ENCODE measurements around the gene APBB2. TPM values are rescaled to one million over a fixed set of nuclear protein-coding genes. Genes with fewer than 3 reads are reported as not detected.

APBB2 gene
- total and polyA plus RNA-seq, 4 donors = 4.8 to 31.5 (median 11.2) TPM

DNA sequence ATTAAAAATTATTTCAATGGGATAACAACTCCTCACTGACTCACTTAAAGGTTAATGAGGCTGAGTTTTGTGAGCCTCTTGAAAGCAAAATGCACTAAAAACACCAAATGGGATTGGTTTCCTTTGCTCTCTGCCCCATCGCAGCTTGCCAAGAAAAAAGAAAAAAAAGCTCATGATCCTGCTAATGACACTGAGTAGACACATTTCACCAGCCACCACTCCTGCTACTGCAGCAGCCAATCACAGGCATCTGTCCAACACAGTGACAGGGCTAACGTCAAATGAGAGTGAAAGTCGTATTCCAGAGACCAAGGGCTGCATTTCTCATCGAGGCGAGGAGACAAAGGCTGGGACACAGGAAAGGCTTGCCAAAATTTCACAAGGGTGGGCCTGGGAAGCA is 5.2 kb downstream of the APBB2 start:
- peak overlapping the region; percentile 39 to 66 for H3K27ac ChIP-seq (ENCODE audit: low read depth in 1 of 2, low read length in 2 of 2)
- peaks cover 0 to 1% (median 0%) of the 10 kb centered on the region in 4 donors for H3K36me3 ChIP-seq (ENCODE audit: control insufficient read depth in 4 of 4, insufficient read depth in 3 of 4, low read depth in 1 of 4, low read length in 3 of 4)
- TF ChIP-seq NR2F2 (IDR thresholded peaks at IDR 0.05) = peak; percentile 6
- no peak for TF ChIP-seq FOXA2 (IDR thresholded peaks at IDR 0.05)
- TF ChIP-seq HNF4G (IDR thresholded peaks at IDR 0.05) = no peak
- TF ChIP-seq GABPA (IDR thresholded peaks at IDR 0.05 in 1 of 2, conservative IDR thresholded peaks at IDR 0.05 in 1 of 2) = no peak
- TF ChIP-seq, protein P1, sequence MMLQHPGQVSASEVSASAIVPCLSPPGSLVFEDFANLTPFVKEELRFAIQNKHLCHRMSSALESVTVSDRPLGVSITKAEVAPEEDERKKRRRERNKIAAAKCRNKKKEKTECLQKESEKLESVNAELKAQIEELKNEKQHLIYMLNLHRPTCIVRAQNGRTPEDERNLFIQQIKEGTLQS (IDR thresholded peaks at IDR 0.05) = no peak
- peak in 1 of 2 donors; percentile 18 for TF ChIP-seq RAD21 (IDR thresholded peaks at IDR 0.05)
- TF ChIP-seq, protein P2, sequence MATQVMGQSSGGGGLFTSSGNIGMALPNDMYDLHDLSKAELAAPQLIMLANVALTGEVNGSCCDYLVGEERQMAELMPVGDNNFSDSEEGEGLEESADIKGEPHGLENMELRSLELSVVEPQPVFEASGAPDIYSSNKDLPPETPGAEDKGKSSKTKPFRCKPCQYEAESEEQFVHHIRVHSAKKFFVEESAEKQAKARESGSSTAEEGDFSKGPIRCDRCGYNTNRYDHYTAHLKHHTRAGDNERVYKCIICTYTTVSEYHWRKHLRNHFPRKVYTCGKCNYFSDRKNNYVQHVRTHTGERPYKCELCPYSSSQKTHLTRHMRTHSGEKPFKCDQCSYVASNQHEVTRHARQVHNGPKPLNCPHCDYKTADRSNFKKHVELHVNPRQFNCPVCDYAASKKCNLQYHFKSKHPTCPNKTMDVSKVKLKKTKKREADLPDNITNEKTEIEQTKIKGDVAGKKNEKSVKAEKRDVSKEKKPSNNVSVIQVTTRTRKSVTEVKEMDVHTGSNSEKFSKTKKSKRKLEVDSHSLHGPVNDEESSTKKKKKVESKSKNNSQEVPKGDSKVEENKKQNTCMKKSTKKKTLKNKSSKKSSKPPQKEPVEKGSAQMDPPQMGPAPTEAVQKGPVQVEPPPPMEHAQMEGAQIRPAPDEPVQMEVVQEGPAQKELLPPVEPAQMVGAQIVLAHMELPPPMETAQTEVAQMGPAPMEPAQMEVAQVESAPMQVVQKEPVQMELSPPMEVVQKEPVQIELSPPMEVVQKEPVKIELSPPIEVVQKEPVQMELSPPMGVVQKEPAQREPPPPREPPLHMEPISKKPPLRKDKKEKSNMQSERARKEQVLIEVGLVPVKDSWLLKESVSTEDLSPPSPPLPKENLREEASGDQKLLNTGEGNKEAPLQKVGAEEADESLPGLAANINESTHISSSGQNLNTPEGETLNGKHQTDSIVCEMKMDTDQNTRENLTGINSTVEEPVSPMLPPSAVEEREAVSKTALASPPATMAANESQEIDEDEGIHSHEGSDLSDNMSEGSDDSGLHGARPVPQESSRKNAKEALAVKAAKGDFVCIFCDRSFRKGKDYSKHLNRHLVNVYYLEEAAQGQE (IDR thresholded peaks at IDR 0.05) = no peak
- TF ChIP-seq, protein P3, sequence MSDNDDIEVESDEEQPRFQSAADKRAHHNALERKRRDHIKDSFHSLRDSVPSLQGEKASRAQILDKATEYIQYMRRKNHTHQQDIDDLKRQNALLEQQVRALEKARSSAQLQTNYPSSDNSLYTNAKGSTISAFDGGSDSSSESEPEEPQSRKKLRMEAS (IDR thresholded peaks at IDR 0.05) = no peak
- no peak for TF ChIP-seq YY1 (IDR thresholded peaks at IDR 0.05)
- TF ChIP-seq EGR1 (IDR thresholded peaks at IDR 0.05; ENCODE audit: low read depth in 2 of 2) = no peak
- TF ChIP-seq, protein P4, sequence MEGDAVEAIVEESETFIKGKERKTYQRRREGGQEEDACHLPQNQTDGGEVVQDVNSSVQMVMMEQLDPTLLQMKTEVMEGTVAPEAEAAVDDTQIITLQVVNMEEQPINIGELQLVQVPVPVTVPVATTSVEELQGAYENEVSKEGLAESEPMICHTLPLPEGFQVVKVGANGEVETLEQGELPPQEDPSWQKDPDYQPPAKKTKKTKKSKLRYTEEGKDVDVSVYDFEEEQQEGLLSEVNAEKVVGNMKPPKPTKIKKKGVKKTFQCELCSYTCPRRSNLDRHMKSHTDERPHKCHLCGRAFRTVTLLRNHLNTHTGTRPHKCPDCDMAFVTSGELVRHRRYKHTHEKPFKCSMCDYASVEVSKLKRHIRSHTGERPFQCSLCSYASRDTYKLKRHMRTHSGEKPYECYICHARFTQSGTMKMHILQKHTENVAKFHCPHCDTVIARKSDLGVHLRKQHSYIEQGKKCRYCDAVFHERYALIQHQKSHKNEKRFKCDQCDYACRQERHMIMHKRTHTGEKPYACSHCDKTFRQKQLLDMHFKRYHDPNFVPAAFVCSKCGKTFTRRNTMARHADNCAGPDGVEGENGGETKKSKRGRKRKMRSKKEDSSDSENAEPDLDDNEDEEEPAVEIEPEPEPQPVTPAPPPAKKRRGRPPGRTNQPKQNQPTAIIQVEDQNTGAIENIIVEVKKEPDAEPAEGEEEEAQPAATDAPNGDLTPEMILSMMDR (IDR thresholded peaks at IDR 0.05; ENCODE audit: low read depth, low read length, missing input control) = no peak
- TF ChIP-seq JUND (IDR thresholded peaks at IDR 0.05) = no peak
- peak; percentile 39 for TF ChIP-seq SP1 (IDR thresholded peaks at IDR 0.05)
- no peak for TF ChIP-seq FOXA1 (IDR thresholded peaks at IDR 0.05)
- TF ChIP-seq, protein P5, sequence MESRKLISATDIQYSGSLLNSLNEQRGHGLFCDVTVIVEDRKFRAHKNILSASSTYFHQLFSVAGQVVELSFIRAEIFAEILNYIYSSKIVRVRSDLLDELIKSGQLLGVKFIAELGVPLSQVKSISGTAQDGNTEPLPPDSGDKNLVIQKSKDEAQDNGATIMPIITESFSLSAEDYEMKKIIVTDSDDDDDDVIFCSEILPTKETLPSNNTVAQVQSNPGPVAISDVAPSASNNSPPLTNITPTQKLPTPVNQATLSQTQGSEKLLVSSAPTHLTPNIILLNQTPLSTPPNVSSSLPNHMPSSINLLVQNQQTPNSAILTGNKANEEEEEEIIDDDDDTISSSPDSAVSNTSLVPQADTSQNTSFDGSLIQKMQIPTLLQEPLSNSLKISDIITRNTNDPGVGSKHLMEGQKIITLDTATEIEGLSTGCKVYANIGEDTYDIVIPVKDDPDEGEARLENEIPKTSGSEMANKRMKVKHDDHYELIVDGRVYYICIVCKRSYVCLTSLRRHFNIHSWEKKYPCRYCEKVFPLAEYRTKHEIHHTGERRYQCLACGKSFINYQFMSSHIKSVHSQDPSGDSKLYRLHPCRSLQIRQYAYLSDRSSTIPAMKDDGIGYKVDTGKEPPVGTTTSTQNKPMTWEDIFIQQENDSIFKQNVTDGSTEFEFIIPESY (IDR thresholded peaks at IDR 0.05) = no peak
- peak in 1 of 2 donors; percentile 18 for TF ChIP-seq RXRA (IDR thresholded peaks at IDR 0.05)
- TF ChIP-seq HNF4A (conservative IDR thresholded peaks at IDR 0.05) = peak; percentile 47 to 50
- no peak for TF ChIP-seq TAF1 (conservative IDR thresholded peaks at IDR 0.05)
- no peaks in the 10 kb centered on the region for H3K9me3 ChIP-seq (ENCODE audit: control insufficient read depth in 4 of 4, low read length in 3 of 4)
- no peaks in the 10 kb centered on the region for H3K27me3 ChIP-seq (ENCODE audit: control insufficient read depth in 4 of 4, insufficient read depth in 4 of 4, low read length in 3 of 4)
- peak overlapping the region in 1 of 3 donors; percentile 12 for H3K4me3 ChIP-seq (ENCODE audit: low read depth in 1 of 3, low read length in 3 of 3)
- no peak overlapping the region for H3K9ac ChIP-seq (ENCODE audit: low read depth in 1 of 2, low read length in 2 of 2)
- 28% methylated on average over 5 of the region's 5 CpGs for WGBS
- peaks cover 4 to 43% (median 30%) of the 10 kb centered on the region in 4 donors for H3K4me1 ChIP-seq (ENCODE audit: control insufficient read depth in 4 of 4, insufficient read depth in 4 of 4, low read length in 3 of 4)
- no peak for DNase-seq (ENCODE audit: low spot score)

Measured in liver (tissue), 9 donors.